Retinal pigment epithelial cell (primary cell): ENCODE data around the gene CPSF3.

Experiments used
- DNase-seq: peaks from one replicate; pipeline ENCODE4 v3.0.0-alpha.2; 2010; ENCODE audit warnings: low read depth
- H3K4me3 ChIP-seq: 2 replicates; pipeline ENCODE4 v1.5.1; 2011; ENCODE audit warnings: mild to moderate bottlenecking, low read length, control low read depth, moderate library complexity
- CTCF ChIP-seq: conservative IDR thresholded peaks from 2 replicates; pipeline ENCODE4 v1.5.1; 2011; ENCODE audit warnings: low read depth, low read length, control low read depth, inconsistent platforms

Gene CPSF3

DNA sequence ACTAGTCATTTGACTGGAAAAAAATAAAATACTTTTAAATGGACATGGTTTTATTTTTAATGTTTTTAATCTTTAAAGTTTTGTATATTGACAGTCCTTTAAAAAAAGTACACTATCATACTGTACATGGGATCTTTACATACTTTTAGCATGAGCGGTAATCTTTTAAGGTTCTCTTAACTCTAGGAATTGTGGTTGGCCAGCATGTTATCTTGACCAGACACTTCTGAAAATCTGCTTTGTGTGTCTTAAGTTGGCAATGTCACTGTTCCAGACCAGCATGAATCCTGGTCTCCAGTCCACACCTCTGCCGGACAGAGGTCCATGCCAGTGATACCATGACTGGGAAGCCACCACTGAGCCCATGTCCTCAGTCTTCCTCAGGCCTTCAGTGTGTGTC, 17.8 kb upstream of the CPSF3 start:
- H3K4me3 ChIP-seq: no peak overlapping the region
- no peak for TF ChIP-seq CTCF
- no peak for DNase-seq

DNA sequence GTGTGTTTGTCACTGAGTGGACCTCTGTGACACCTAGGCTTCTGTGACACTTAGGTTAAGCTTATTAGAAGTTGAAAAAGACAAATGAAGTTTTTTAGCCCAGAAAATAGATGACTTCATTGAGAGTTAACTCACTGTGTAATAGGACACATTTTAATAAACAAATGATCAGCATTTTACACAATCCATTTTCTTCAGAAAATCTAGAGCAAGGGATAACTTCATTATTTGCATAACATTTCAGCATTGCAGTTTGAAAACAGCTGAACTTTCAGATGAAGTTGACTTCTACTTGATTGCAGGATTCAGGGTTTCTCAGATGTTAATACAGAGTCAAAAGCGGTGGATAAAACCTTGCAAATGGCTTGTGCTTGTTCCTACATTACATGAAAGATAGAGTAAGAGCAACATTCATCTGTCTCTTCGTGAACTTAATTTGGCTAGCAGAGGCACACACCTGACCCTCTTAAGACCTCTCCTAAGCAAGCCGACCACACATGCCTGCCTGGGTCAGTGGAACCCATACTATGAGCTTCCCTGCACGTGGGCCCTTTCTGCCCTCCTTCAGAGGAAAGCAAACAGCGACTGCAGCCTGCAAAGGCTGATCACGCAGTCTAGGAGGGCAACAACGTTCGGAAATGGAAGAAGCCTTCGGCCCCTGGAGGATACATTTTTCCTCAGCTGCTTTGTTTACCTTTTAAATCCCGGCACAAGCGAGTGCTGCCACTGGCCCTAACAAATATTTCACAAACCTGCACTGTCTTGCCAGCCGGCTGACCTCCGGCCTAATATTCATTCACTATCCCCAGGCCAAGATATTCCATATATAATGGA, 16.7 kb upstream of the CPSF3 start:
- no peak for DNase-seq
- H3K4me3 ChIP-seq: no peak overlapping the region
- TF ChIP-seq CTCF: no peak

DNA sequence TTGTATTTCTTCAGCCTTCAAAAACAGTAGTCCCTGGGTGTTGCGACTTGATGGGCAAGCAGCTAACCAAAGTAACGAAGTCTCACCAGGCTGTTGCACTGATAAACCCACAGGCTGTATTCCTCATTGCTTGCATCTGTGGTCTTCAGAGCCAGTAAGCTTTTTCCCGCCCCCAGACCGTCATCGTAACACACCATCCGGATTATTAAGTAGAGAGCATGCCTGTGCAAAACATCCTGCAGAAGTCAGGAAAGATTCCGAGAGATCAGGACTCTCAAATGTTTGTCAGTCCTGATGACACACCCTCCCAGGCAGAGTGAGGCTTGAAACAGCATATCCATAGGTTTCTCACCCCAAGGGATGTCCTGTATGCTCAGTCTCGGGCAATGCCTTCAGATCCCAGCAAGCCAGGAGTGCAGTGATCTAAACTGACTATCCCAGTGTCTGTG, 16.1 kb upstream of the CPSF3 start:
- DNase-seq: no peak
- no peak overlapping the region for H3K4me3 ChIP-seq
- no peak for TF ChIP-seq CTCF

DNA sequence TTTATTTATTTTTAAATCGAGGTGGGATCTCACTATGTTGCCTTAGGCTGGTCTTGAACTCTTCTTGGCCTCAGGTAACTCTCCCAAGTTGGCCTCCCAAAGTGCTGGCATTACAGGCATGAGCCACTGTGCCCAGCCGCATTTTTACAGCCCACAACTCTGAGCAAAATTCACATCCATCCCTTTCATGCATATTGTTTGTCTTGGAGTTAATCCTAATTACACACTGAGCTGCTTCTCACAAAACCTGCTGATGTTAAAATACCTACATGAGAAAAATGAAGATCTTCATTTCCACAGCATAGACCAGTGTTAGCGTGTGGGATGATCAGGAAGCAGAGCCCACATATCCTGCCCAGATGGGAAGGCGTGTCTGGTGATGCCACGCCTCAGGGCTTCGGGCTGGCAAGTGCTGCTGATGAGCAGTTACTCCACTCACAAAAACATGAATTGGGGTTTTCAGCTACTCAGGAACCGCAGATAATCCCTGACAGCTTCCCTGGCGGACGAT, 14.8 kb upstream of the CPSF3 start:
- no peak for TF ChIP-seq CTCF
- no peak overlapping the region for H3K4me3 ChIP-seq
- DNase-seq: no peak

- no peak for DNase-seq
- H3K4me3 ChIP-seq: no peak overlapping the region
- TF ChIP-seq CTCF: no peak
These were observed 13.3 kb upstream of the CPSF3 start for GRCh38 chr2:9410108-9410507.

- no peak for TF ChIP-seq CTCF
- H3K4me3 ChIP-seq: no peak overlapping the region
- DNase-seq: no peak
These were observed 10.7 kb upstream of the CPSF3 start for GRCh38 chr2:9412781-9413180.
